Measurements from ENCODE around the gene PI16. TPM values are rescaled to one million over a fixed set of nuclear protein-coding genes. Genes with fewer than 3 reads are reported as not detected.

PI16 gene
- polyA plus RNA-seq, 1 of the 3 experiments (the other 2 are of a cell fraction) = 0.02 TPM

GRCh38 chr6:36924778-36925374 is 29.7 kb upstream of the PI16 start:
- 97% methylated on average over 5 of the region's 5 CpGs for WGBS (ENCODE audit: low lambda C conversion rate)
- Histone ChIP-seq H3K79me2 (ENCODE audit: insufficient read depth) (no peaks in the 10 kb centered on the region), H3K9me3 (no peaks in the 10 kb centered on the region), H3K27me3 (ENCODE audit: insufficient read depth) (no peaks in the 10 kb centered on the region), H3K27ac (ENCODE audit: low read depth in 2 of 2, low read length in 1 of 2) (no peak overlapping the region), H3K4me3 (ENCODE audit: low read depth in 2 of 2, low read length in 1 of 2) (no peak overlapping the region), H4K20me1 (ENCODE audit: insufficient read depth) (no peaks in the 10 kb centered on the region), H3K9ac (no peak overlapping the region), H2AFZ (ENCODE audit: low read depth) (no peak overlapping the region), H3K9me2 (no peaks in the 10 kb centered on the region), H3K4me2 (no peak overlapping the region), H3K4me1 (ENCODE audit: control insufficient read depth in 1 of 2, insufficient read depth in 2 of 2, low read depth in 1 of 2, low read length in 1 of 2) (peaks cover 0 to 5% of the 10 kb centered on the region in 2 experiments; a peak in 1 of 4 replicates), H3F3A (replicated peaks; ENCODE audit: insufficient read depth) (no peaks in the 10 kb centered on the region), H3K36me3 (replicated peaks in 1 of 2; ENCODE audit: control insufficient read depth in 1 of 2, insufficient read depth in 2 of 2, low read length in 1 of 2) (peaks cover 16 to 36% of the 10 kb centered on the region in 2 experiments)
- no peak for DNase-seq
- POLR2A ChIA-PET = no interaction called here
- CTCF ChIA-PET = interaction anchor here (1.1 to 1.5 kb wide), 2 partner anchors 14 to 93 kb away, joined by 3 to 6 read pairs; no protein-coding TSS in a partner anchor
- TF ChIP-seq POLR2AphosphoS5 (IDR thresholded peaks at IDR 0.05; ENCODE audit: low read depth, low read length) = no peak
- no peak for TF ChIP-seq NRF1 (IDR thresholded peaks at IDR 0.05; ENCODE audit: low read depth, low read length)
- no peak for TF ChIP-seq FOXM1 (IDR thresholded peaks at IDR 0.05; ENCODE audit: low read depth)
- TF ChIP-seq ZBTB33 (IDR thresholded peaks at IDR 0.05; ENCODE audit: borderline replicate concordance, low read depth) = no peak
- TF ChIP-seq MEF2A (IDR thresholded peaks at IDR 0.05; ENCODE audit: borderline replicate concordance, low read depth) = no peak
- TF ChIP-seq REST (IDR thresholded peaks at IDR 0.05; ENCODE audit: low read depth, low read length) = no peak
- TF ChIP-seq, protein P1, sequence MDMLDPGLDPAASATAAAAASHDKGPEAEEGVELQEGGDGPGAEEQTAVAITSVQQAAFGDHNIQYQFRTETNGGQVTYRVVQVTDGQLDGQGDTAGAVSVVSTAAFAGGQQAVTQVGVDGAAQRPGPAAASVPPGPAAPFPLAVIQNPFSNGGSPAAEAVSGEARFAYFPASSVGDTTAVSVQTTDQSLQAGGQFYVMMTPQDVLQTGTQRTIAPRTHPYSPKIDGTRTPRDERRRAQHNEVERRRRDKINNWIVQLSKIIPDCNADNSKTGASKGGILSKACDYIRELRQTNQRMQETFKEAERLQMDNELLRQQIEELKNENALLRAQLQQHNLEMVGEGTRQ (IDR thresholded peaks at IDR 0.05; ENCODE audit: borderline replicate concordance, low read depth, low read length) = no peak
- TF ChIP-seq ELF1 (IDR thresholded peaks at IDR 0.05) = no peak
- TF ChIP-seq FOXJ3 (CRISPR knock-in tag; IDR thresholded peaks at IDR 0.05) = no peak
- no peak for TF ChIP-seq EZH2phosphoT487 (IDR thresholded peaks at IDR 0.05; ENCODE audit: borderline replicate concordance, low read depth)
- no peak for TF ChIP-seq TCF12 (IDR thresholded peaks at IDR 0.05)
- TF ChIP-seq GATA2 (CRISPR knock-in tag; IDR thresholded peaks at IDR 0.05) = no peak
- no peak for TF ChIP-seq TEAD4 (IDR thresholded peaks at IDR 0.05; ENCODE audit: borderline replicate concordance, insufficient read depth)
